ENCODE data around the gene SDHB. TPM values are rescaled to one million over a fixed set of nuclear protein-coding genes. Genes with fewer than 3 reads are reported as not detected.

SDHB gene
- total and polyA plus RNA-seq, 2 experiments from 2014 or later: 126 to 156 TPM

- DNase-seq (ENCODE audit: low read depth in 1 of 2, low spot score in 1 of 2): no peak
- H3K27me3 ChIP-seq: no peaks in the 10 kb centered on the region
- no peaks in the 10 kb centered on the region for H3K9me3 ChIP-seq (ENCODE audit: low read depth)
- no peaks in the 10 kb centered on the region for H3K4me1 ChIP-seq (ENCODE audit: low read depth)
- no peak overlapping the region for H3K27ac ChIP-seq
- no peaks in the 10 kb centered on the region for H3K36me3 ChIP-seq
- H3K4me3 ChIP-seq: no peak overlapping the region
- TF ChIP-seq, protein P1, sequence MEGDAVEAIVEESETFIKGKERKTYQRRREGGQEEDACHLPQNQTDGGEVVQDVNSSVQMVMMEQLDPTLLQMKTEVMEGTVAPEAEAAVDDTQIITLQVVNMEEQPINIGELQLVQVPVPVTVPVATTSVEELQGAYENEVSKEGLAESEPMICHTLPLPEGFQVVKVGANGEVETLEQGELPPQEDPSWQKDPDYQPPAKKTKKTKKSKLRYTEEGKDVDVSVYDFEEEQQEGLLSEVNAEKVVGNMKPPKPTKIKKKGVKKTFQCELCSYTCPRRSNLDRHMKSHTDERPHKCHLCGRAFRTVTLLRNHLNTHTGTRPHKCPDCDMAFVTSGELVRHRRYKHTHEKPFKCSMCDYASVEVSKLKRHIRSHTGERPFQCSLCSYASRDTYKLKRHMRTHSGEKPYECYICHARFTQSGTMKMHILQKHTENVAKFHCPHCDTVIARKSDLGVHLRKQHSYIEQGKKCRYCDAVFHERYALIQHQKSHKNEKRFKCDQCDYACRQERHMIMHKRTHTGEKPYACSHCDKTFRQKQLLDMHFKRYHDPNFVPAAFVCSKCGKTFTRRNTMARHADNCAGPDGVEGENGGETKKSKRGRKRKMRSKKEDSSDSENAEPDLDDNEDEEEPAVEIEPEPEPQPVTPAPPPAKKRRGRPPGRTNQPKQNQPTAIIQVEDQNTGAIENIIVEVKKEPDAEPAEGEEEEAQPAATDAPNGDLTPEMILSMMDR (IDR thresholded peaks at IDR 0.05; ENCODE audit: low read depth, low read length): no peak
Measured at GRCh38 chr1:17061486-17061885, 7.7 kb upstream of the SDHB start.

GRCh38 chr1:17060306-17060749 is 6.5 kb upstream of the SDHB start:
- DNase-seq (ENCODE audit: low read depth in 1 of 2, low spot score in 1 of 2): peak in 1 of 2 donors; percentile 33
- H3K36me3 ChIP-seq: no peaks in the 10 kb centered on the region
- H3K4me3 ChIP-seq: no peak overlapping the region
- no peaks in the 10 kb centered on the region for H3K4me1 ChIP-seq (ENCODE audit: low read depth)
- no peak overlapping the region for H3K27ac ChIP-seq
- TF ChIP-seq, protein P1 (IDR thresholded peaks at IDR 0.05; ENCODE audit: low read depth, low read length): no peak
- no peaks in the 10 kb centered on the region for H3K9me3 ChIP-seq (ENCODE audit: low read depth)
- H3K27me3 ChIP-seq: no peaks in the 10 kb centered on the region

GRCh38 chr1:17059391-17060305 is 5.8 kb upstream of the SDHB start:
- peak; percentile 83 to 84 for DNase-seq (ENCODE audit: low read depth in 1 of 2, low spot score in 1 of 2)
- Histone ChIP-seq H3K27me3 (no peaks in the 10 kb centered on the region), H3K36me3 (no peaks in the 10 kb centered on the region), H3K4me3 (no peak overlapping the region), H3K9me3 (ENCODE audit: low read depth) (no peaks in the 10 kb centered on the region), H3K27ac (no peak overlapping the region), H3K4me1 (ENCODE audit: low read depth) (no peaks in the 10 kb centered on the region)
- TF ChIP-seq, protein P1 (IDR thresholded peaks at IDR 0.05; ENCODE audit: low read depth, low read length): peak; percentile 91

GRCh38 chr1:17056551-17056950 is 2.7 kb upstream of the SDHB start:
- DNase-seq (ENCODE audit: low read depth in 1 of 2, low spot score in 1 of 2): no peak
- H3K4me1 ChIP-seq (ENCODE audit: low read depth): peaks cover 7% of the 10 kb centered on the region

DNA sequence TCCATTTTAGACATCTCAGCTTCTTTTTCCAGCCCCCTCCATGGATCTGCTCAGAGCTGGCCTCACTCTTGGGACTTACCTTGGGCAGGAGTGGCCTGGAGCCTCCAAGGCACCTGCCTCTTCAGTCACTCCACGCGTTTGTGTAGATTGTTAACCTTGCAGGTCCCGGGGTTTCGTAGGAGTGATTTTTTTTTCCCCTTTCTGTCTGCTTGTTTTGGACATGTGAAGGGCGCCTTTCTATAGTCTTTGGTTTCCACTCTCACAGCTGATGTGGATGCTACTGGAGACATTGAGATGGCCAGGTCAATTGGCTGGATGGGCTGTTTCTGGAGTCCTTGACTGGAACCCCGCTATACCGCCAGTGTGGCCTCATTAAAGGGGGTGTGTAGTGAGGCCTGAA is 2.0 kb upstream of the SDHB start:
- no peak for DNase-seq (ENCODE audit: low read depth in 1 of 2, low spot score in 1 of 2)
- Histone ChIP-seq H3K4me1 (ENCODE audit: low read depth) (peaks cover 7% of the 10 kb centered on the region), H3K4me3 (no peak overlapping the region), H3K27me3 (no peaks in the 10 kb centered on the region), H3K27ac (no peak overlapping the region), H3K36me3 (no peaks in the 10 kb centered on the region), H3K9me3 (ENCODE audit: low read depth) (no peaks in the 10 kb centered on the region)
- TF ChIP-seq, protein P1 (IDR thresholded peaks at IDR 0.05; ENCODE audit: low read depth, low read length): no peak

More at GRCh38 chr1:17056551-17056950, 2.7 kb upstream of the SDHB start:
- Histone ChIP-seq H3K27me3 (no peaks in the 10 kb centered on the region), H3K36me3 (no peaks in the 10 kb centered on the region), H3K27ac (no peak overlapping the region), H3K9me3 (ENCODE audit: low read depth) (no peaks in the 10 kb centered on the region), H3K4me3 (no peak overlapping the region)
- TF ChIP-seq, protein P1 (IDR thresholded peaks at IDR 0.05; ENCODE audit: low read depth, low read length): no peak
